Effector memory CD4-positive, alpha-beta T cell (primary cell): ENCODE data around the gene CENPA.
"Not testable (repeated sequence)": the region's sequence is repeated elsewhere in the genome, so short reads cannot be mapped to it uniquely, and the experiment has no call there.

Experiments used
- DNase-seq, 3 donors: peaks; one replicate each; pipeline ENCODE4 v3.0.0-alpha.2; 2020
- H3K27ac ChIP-seq: 2 replicates; pipeline ENCODE4 v1.7.0; 2013; ENCODE audit warnings: mild to moderate bottlenecking, low read length, moderate library complexity; ENCODE audit not compliant: insufficient read depth, poor library complexity, severe bottlenecking
- H3K27me3 ChIP-seq: replicated peaks from 2 replicates; pipeline ENCODE4 v1.7.0; 2013; ENCODE audit warnings: mild to moderate bottlenecking, low read length; ENCODE audit not compliant: insufficient read depth, control insufficient read depth, poor library complexity, severe bottlenecking
- H3K36me3 ChIP-seq: 2 replicates; pipeline ENCODE4 v1.7.0; 2013; ENCODE audit warnings: mild to moderate bottlenecking, low read length, moderate library complexity; ENCODE audit not compliant: control insufficient read depth, insufficient read depth
- H3K4me1 ChIP-seq: 2 replicates; pipeline ENCODE4 v1.7.0; 2013; ENCODE audit warnings: low read length, mild to moderate bottlenecking; ENCODE audit not compliant: control insufficient read depth, insufficient read depth, poor library complexity, severe bottlenecking
- H3K4me3 ChIP-seq: 2 replicates; pipeline ENCODE4 v1.7.0; 2013; ENCODE audit warnings: low read length, low read depth, mild to moderate bottlenecking; ENCODE audit not compliant: insufficient read depth, poor library complexity, severe bottlenecking
- H3K9me3 ChIP-seq: 2 replicates; pipeline ENCODE4 v1.7.0; 2013; ENCODE audit warnings: mild to moderate bottlenecking, low read length, moderate library complexity; ENCODE audit not compliant: control insufficient read depth

The CENPA gene

DNA sequence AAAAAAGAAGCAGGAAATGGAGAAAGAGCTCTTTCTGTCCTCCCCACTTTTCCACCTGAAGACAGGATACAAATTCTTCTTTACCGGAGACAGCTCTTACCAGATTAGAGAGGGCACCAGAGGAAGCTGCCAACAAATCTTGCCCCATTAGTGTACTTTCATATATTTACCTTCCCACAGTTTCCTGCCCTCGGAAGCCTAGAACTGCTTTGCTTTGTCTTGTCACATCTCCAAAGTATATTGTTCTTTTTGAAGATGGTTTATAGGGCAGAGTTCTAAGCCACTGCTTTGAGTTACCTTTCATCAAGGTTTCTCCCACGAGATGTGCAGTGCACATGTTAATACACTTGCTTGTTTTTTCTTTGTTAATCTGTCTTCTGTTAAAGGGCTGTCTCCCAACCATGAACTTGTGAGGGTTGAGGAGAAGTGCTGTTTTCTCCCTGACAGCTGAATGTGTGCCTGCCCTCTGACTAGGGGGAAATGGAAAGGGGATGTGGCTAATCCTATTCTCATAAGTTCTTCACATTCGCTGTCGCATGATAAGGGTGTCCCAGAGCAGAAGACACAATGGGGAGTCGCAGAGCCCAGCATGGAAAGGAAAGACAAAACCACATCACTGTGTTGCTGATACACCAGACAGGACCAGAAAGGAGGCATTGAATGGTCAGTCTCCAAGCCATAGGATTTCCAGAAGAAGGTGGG, 24.2 kb downstream of the CENPA start:
- Histone ChIP-seq H3K4me1 (peaks cover 4% of the 10 kb centered on the region), H3K27ac (no peak overlapping the region), H3K36me3 (no peaks in the 10 kb centered on the region), H3K9me3 (no peaks in the 10 kb centered on the region), H3K4me3 (no peak overlapping the region), H3K27me3 (peaks cover under 1% of the 10 kb centered on the region)
- no peak for DNase-seq

DNA sequence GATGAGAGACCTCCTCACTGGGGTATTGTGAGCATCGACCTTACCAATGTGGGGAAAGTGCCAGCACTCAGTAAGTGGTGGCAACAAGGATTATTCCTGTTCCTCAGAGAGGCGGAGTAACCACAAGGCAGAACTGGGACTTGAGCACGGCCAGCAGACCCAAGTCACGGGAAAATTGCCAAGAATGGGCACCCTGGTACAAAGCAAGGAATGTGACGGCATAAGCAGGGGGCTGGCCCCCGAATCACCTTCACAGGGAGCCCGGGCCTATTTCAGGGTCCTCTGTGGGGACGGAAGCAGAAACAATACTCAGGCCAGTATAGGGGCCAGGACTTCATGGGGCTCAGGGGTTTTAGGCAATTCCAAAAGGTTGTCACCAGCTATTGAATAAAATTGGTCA, 25.4 kb downstream of the CENPA start:
- no peak overlapping the region for H3K4me3 ChIP-seq
- peaks cover 5% of the 10 kb centered on the region for H3K27me3 ChIP-seq
- no peak overlapping the region for H3K27ac ChIP-seq
- no peak for DNase-seq
- H3K9me3 ChIP-seq: no peaks in the 10 kb centered on the region
- H3K4me1 ChIP-seq: peaks cover 4% of the 10 kb centered on the region
- no peaks in the 10 kb centered on the region for H3K36me3 ChIP-seq

DNA sequence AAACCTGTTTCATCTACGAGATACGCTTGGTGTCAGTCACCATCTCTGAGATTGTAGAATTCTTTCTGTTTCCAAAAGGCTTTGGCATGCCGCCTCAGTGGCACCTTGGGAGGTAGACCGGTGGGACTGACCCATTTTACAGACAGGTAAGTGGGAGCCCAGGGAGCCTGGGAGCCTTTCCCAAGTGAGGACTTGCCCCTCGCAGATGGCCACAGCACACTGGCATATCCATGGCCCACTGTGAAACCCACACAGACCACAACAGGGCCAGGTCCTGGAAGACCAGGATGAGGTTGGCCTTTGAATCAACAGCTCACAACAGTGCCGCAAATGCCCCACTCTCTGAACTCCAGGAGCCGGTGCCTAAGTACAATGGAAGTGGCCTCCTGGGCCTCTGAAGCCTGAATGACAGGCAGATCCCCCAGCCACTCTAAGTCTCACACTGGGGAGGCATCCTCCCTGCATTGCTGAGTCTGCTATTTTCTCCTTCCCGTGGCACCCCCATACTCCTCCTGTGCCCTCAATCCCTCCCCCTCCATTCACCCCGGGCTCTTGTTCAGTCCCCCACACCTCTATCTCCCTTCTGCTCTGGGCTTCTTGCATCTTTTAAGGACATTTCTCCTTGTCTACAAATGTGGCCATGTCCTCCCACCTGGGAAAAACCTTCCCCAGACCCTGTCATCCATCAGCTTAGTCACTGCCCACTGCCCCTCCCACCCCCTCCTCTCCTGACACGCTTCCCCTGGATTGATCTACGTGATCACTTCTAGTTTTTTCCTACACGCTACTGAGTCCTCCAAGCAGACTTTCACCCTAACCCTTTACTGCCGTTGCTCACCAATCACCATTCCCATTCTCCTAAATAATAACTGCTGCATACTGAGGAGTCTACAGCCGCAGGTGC, 26.2 kb downstream of the CENPA start:
- H3K4me1 ChIP-seq: peaks cover 4% of the 10 kb centered on the region
- H3K4me3 ChIP-seq: no peak overlapping the region
- H3K36me3 ChIP-seq: no peaks in the 10 kb centered on the region
- no peak overlapping the region for H3K27ac ChIP-seq
- peaks cover 5% of the 10 kb centered on the region for H3K27me3 ChIP-seq
- DNase-seq: no peak
- H3K9me3 ChIP-seq: no peaks in the 10 kb centered on the region

DNA sequence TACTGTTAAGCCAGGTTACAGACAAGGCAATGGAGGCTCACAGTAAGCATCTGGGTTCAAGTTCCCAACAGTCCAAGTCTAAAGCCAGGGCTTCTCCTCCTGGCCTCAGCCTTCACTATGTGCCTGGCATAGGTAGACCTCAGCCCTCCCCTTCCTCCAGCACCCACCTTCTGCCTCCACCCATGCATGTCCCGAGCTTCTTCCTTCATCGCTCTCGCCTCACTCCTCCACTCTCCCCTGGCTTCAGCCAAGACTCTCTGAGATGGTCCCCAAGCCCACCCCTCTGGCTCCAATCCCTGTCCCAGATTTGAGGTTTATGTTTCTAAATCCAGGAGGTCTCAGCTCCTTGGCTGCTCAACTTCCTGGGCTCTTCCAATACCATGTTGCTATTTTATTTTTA, 26.9 kb downstream of the CENPA start:
- Histone ChIP-seq H3K4me3 (no peak overlapping the region), H3K4me1 (peaks cover 4% of the 10 kb centered on the region), H3K9me3 (no peaks in the 10 kb centered on the region), H3K36me3 (no peaks in the 10 kb centered on the region), H3K27me3 (peaks cover 5% of the 10 kb centered on the region), H3K27ac (no peak overlapping the region)
- DNase-seq: no peak

DNA sequence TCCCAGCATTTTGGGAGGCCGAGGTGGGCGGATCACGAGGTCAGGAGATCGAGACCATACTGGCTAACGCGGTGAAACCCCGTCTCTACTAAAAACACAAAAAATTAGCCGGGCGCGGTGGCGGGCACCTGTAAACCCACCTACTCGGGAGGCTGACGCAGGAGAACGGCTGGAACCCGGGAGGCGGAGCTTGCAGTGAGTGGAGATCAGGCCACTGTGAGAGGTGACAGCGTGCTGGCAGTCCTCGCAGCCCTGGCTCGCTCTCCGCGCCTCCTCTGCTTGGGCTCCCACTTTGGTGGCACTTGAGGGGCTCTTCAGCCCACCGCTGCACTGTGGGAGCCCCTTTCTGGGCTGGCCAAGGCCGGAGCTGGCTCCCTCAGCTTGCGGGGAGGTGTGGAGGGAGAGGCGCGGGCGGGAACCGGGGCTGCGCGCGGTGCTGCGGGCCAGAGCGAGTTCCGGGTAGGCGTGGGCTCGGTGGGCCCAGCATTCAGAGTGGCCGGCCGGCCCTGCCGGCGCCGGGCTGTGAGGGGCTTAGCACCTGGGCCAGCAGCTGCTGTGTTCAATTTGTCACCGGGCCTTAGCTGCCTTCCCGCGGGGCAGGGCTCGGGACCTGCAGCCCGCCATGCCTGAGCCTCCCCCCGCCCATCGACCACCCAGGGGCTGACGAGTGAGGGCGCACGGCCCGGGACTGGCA, 28.4 kb downstream of the CENPA start:
- H3K27ac ChIP-seq, H3K4me1 ChIP-seq, H3K27me3 ChIP-seq, H3K36me3 ChIP-seq, H3K4me3 ChIP-seq, DNase-seq, H3K9me3 ChIP-seq: not testable (repeated sequence)

DNA sequence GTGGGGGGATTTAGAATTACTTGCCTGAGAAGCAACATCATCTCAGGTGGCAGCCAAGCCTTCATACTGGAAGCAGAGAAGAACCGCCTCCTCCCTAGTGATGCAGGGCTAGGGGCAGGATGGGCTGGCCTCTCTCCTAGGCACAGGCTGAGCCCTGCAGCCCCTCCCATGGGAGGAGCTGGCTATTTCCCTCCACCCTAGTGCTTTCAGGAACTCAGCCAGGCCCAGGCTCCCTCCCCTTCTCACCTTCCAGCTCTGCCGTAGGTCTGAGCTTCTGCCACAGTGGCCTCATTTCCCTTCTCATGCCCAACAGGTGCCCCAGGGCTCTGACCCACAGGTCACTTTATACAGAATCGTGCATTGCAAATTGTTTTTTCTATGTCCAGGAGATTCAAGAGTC, 31.0 kb downstream of the CENPA start:
- Histone ChIP-seq H3K36me3 (no peaks in the 10 kb centered on the region), H3K9me3 (no peaks in the 10 kb centered on the region), H3K4me1 (no peaks in the 10 kb centered on the region), H3K27ac (no peak overlapping the region), H3K4me3 (no peak overlapping the region), H3K27me3 (peaks cover 5% of the 10 kb centered on the region)
- DNase-seq: no peak

DNA sequence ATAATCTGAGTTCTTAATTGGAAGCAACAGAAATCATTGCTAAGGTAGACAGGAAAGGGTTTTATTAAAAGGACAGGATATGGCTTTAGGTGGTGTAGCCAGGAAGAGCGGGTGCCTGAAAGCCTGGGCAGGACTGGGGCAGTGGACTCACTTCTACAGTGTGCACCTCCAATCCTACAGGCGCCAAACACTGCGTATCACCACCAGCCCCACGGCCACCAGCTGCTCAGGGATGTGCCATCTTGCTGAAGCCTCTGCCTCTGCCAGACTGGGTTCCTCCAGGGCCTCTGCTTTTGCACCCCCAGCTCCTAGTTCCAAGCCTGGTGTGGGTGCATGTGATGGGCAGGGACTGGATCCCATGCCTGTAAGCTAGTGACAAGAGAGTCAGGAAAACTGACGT, 32.4 kb downstream of the CENPA start:
- DNase-seq: no peak
- peaks cover 5% of the 10 kb centered on the region for H3K27me3 ChIP-seq

DNA sequence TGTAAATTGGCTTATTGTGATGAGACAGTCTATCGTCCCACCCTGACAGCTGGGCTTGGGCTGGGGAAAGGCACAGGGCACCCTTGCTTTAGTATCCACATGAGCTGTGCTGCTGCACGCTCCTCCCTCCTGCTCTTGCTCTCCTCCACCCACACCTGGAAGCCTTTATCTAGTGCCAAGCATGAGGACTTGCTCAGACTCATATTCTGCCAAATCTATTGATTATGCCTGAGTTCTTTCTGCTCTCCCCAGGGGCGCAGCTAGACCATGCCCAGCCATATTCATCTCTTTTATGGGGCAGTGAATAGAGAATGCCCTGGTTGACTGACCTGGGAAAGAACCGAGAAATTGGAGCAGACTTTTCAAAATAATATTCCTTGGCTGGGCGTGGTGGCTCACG, 33.1 kb downstream of the CENPA start:
- DNase-seq: no peak
- Histone ChIP-seq H3K9me3 (no peaks in the 10 kb centered on the region), H3K27me3 (peaks cover 5% of the 10 kb centered on the region), H3K4me1 (no peaks in the 10 kb centered on the region), H3K4me3 (no peak overlapping the region), H3K27ac (no peak overlapping the region), H3K36me3 (no peaks in the 10 kb centered on the region)

More for the DNA sequence above, 32.4 kb downstream of the CENPA start:
- H3K4me1 ChIP-seq: no peaks in the 10 kb centered on the region
- H3K4me3 ChIP-seq: no peak overlapping the region
- no peak overlapping the region for H3K27ac ChIP-seq
- H3K9me3 ChIP-seq: no peaks in the 10 kb centered on the region
- H3K36me3 ChIP-seq: no peaks in the 10 kb centered on the region

DNA sequence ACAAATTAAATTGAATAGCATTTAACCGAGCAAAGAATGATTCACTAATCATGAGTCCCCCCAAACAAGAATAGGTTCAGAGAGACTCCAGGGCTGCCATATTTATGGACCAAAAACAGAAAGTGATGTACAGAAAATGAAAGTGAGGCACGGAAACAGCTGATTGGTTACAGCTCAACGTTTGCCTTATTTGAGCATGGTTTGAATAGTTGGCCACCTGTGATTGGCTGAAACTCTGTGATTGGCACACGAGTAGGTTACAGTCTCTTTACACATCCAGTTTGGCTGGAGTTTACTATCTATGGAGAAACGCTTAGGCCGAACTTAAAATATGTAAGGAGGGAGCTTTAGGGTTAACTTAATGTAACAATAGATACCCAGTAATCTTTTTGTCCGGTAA, 35.1 kb downstream of the CENPA start:
- Histone ChIP-seq H3K27ac (no peak overlapping the region), H3K27me3 (no peaks in the 10 kb centered on the region), H3K4me1 (no peaks in the 10 kb centered on the region), H3K4me3 (no peak overlapping the region), H3K36me3 (no peaks in the 10 kb centered on the region), H3K9me3 (no peaks in the 10 kb centered on the region)
- DNase-seq: no peak

DNA sequence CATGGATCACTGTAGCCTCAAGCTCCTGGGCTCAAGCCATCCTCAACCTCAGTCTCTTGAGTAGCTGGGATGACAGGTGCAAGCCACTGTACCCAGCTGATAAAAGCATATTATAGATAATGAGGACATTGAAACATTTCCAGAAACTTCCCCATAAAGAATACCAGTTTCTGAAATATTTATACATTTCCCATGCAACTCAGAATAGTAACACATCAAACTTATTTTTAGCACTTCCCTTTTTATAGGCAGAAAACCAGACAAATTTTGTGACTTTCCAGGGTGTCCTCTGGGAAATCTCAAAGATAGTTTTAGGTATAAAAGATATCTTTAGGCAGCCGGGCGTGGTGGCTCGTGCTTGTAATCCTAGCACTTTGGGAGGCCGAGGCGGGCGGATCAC, 37.0 kb downstream of the CENPA start:
- H3K4me3 ChIP-seq: no peak overlapping the region
- H3K27me3 ChIP-seq: no peaks in the 10 kb centered on the region
- no peak for DNase-seq
- H3K9me3 ChIP-seq: no peaks in the 10 kb centered on the region
- H3K4me1 ChIP-seq: no peaks in the 10 kb centered on the region
- no peaks in the 10 kb centered on the region for H3K36me3 ChIP-seq
- H3K27ac ChIP-seq: no peak overlapping the region
